Aorta (tissue), 5 donors: ENCODE data around the gene SMPDL3B. TPM values are rescaled to one million over a fixed set of nuclear protein-coding genes. Genes with fewer than 3 reads are reported as not detected.

ENCODE experiments used
- ATAC-seq: fragments of 200-7000 bp; cut with Tn5 transposase; one replicate; pipeline ENCODE4 v1.9.1; 2022; ENCODE audit warnings: moderate library complexity; ENCODE audit not compliant: low FRiP score
- DNase-seq, 2 donors: peaks; one replicate each; pipeline ENCODE4 v3.0.0-alpha.2; 2020
- H3K27ac ChIP-seq, 2 donors: one replicate each; pipeline ENCODE4 v1.5.1; 2013; ENCODE audit warnings: low read length in 2 of 2, mild to moderate bottlenecking in 2 of 2, moderate library complexity in 2 of 2, control low read depth in 1 of 2, inconsistent platforms in 1 of 2, low read depth in 1 of 2
- H3K27me3 ChIP-seq, 2 donors: one replicate each; pipeline ENCODE4 v1.6.1; 2013; ENCODE audit warnings: control low read depth in 1 of 2, low read length in 1 of 2, mild to moderate bottlenecking in 1 of 2, moderate library complexity in 1 of 2; ENCODE audit not compliant: insufficient read depth in 2 of 2, control insufficient read depth in 1 of 2
- H3K36me3 ChIP-seq, 2 donors: one replicate each; pipeline ENCODE4 v1.6.1; 2013; ENCODE audit warnings: control low read depth in 1 of 2, low read length in 1 of 2, mild to moderate bottlenecking in 1 of 2; ENCODE audit not compliant: insufficient read depth in 2 of 2, control insufficient read depth in 1 of 2
- H3K4me1 ChIP-seq, 2 donors: one replicate each; pipeline ENCODE4 v1.6.1; 2013; ENCODE audit warnings: low read length in 2 of 2, control low read depth in 1 of 2, mild to moderate bottlenecking in 1 of 2, moderate library complexity in 1 of 2; ENCODE audit not compliant: insufficient read depth in 2 of 2, control insufficient read depth in 1 of 2
- H3K4me3 ChIP-seq, 2 donors: one replicate each; pipeline ENCODE4 v1.5.1; 2013; ENCODE audit warnings: low read length in 2 of 2, control low read depth in 1 of 2, mild to moderate bottlenecking in 1 of 2
- H3K9me3 ChIP-seq: one replicate; pipeline ENCODE4 v1.6.1; 2013; ENCODE audit warnings: mild to moderate bottlenecking, low read length; ENCODE audit not compliant: control insufficient read depth
- WGBS, 2 donors: extraction: QIAGEN DNeasy Blood & Tissue Kit; methylation state at CpG; one replicate each; pipeline ENCODE4 v1.1.7; 2013; 5-methylcytosine and 5-hydroxymethylcytosine counted together
- intact Hi-C, 2 donors: fragments of 100-400 bp; cut with DNase I; formaldehyde crosslinking; loops; one replicate each; pipeline versions ENCODE4 v1.14.2 to v1.15.0; 2022
- polyA plus RNA-seq, 2 donors: library from polyadenylated mRNA; stranded (reverse); fragments of 200-250 nt; gene quantifications; one replicate each; pipeline ENCODE4 v1.2.3, GENCODE V29; 2013
- total RNA-seq, 2 donors: library from RNA; stranded (reverse); fragmentation: NEBNext Ultra II Directional; extraction: Animal tissue kit (Norgen Biotek cat#: 25700); gene quantifications; one replicate each; pipeline ENCODE4 v1.2.1, GENCODE V29; 2021
- donor health status: healthy with polysubstance abuse.
- donor health status: Bipolar disorder and iron deficiency.
- donor health status: DM: no; HTN: no; CAD: no.
- donor health status: DM: no; HTN: no; CAD: no.
- donor health status: DM: yes; HTN: yes; CAD: no.

Gene SMPDL3B
- total and polyA plus RNA-seq, 4 donors = 0.49 to 3.0 TPM; not detected in 2

DNA sequence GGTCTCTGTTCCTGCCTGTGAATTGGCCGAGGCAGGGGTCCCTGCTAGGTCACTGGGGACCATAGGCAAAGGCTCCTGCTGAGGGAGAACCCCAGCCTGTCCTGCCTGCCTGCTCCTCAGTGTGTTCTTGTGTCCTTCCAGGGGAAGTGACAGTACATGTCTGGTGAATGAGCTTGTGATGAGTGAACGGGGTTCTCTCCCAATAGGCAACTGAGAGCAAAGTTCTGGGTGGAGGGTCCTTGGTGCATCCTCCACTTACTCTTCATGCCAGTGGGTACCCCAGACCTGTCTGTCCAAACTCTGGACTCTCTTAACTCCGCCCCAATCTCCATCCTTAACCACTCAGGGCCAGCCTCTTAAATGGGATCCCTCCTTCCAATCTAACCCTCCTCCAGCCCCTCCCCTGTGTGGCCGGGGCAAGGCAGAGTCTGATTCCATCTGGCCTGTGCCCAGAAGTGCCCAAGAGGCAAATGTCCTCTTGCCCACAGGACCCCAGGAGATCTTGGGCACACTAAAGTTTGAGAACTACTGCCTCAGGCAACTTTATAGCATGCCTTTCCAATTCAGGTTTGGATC is 26.9 kb downstream of the SMPDL3B start:
- Histone ChIP-seq H3K27me3 (no peaks in the 10 kb centered on the region), H3K36me3 (peaks cover 0 to 5% of the 10 kb centered on the region in 2 donors), H3K4me3 (no peak overlapping the region), H3K4me1 (no peaks in the 10 kb centered on the region), H3K9me3 (no peaks in the 10 kb centered on the region), H3K27ac (no peak overlapping the region)
- intact Hi-C loops = no loop called here
- ATAC-seq (no peak), DNase-seq (no peak)
- 49 to 51% methylated on average over 4 of the region's 4 CpGs for WGBS, 2 donors

DNA sequence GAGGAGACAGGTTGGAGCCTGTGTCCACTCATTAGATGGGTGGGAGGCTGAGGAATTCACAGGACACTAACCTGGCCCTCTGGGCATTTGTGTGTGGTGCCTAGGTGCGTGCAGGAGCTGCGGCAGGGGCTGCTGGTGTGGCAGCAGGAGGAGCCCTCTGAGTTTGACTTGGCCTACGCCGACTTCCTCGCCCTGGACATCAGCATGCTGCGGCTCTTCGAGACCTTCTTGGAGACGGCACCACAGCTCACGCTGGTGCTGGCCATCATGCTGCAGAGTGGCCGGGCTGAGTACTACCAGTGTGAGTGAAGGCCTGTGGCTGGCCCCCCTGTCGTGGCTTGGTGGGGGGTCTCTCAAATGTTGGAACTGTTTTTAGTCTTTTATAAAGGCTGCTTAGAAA is 28.6 kb downstream of the SMPDL3B start:
- no peaks in the 10 kb centered on the region for H3K4me1 ChIP-seq
- H3K27ac ChIP-seq = no peak overlapping the region
- DNase-seq (no peak), ATAC-seq (no peak)
- H3K9me3 ChIP-seq = no peaks in the 10 kb centered on the region
- H3K4me3 ChIP-seq = no peak overlapping the region
- 91 to 95% methylated on average over 11 of the region's 11 CpGs for WGBS, 2 donors
- peaks cover 0 to 5% of the 10 kb centered on the region in 2 donors for H3K36me3 ChIP-seq
- no peaks in the 10 kb centered on the region for H3K27me3 ChIP-seq
- intact Hi-C loops = no loop called here

DNA sequence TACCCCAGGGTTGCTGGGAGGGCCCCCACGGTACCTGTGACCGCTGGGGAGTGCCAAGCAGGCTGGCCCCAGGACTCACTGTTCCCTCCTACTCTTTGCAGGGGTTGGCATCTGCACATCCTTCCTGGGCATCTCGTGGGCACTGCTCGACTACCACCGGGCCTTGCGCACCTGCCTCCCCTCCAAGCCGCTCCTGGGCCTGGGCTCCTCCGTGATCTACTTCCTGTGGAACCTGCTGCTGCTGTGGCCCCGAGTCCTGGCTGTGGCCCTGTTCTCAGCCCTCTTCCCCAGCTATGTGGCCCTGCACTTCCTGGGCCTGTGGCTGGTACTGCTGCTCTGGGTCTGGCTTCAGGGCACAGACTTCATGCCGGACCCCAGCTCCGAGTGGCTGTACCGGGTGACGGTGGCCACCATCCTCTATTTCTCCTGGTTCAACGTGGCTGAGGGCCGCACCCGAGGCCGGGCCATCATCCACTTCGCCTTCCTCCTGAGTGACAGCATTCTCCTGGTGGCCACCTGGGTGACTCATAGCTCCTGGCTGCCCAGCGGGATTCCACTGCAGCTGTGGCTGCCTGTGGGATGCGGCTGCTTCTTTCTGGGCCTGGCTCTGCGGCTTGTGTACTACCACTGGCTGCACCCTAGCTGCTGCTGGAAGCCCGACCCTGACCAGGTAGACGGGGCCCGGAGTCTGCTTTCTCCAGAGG is 31.8 kb downstream of the SMPDL3B start:
- Histone ChIP-seq H3K27ac (no peak overlapping the region), H3K27me3 (no peaks in the 10 kb centered on the region), H3K4me3 (no peak overlapping the region), H3K9me3 (no peaks in the 10 kb centered on the region), H3K36me3 (peaks cover 0 to 5% of the 10 kb centered on the region in 2 donors), H3K4me1 (no peaks in the 10 kb centered on the region)
- intact Hi-C loops = no loop called here
- ATAC-seq (no peak), DNase-seq (no peak)
- 91 to 92% methylated on average over 24 of the region's 24 CpGs for WGBS, 2 donors

DNA sequence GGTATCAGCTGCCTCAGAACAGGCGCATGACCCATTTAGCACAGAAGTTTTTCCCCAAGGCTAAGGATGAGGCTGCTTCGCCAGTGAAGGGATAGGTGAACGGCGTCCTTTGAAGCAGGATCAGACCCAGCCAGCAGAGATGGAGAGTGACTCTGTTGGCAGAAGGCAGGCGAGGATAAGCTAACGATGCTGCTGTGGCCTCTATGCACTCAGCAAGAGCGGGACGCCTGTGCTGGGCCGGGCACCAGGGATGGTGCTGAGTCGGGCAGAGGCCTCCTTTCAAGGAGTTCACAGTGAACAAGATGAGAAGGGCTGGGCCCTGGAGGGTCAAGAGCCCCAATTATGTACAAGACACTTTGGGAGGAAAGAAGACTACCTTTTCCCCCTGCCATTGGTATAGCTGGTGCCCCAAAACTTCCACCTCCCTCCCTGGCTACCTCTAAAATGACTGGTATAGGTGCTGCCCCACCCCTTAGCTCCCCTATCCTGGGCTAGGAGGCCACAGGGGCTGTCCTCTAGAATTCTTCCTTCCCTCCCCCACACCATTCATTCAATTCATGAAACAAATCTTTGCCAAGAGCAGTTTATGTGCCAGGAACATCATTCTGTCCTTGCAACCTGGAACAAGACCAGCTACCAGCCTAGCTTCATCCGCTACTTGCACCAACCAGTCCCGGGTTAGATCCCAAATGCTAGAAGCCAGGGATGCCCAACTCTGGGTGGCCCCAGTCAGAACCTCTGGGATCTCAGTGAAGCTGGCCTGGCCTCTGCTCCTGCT is 32.5 kb downstream of the SMPDL3B start:
- Histone ChIP-seq H3K27ac (no peak overlapping the region), H3K4me1 (no peaks in the 10 kb centered on the region), H3K9me3 (no peaks in the 10 kb centered on the region), H3K36me3 (peaks cover 0 to 5% of the 10 kb centered on the region in 2 donors), H3K27me3 (no peaks in the 10 kb centered on the region), H3K4me3 (no peak overlapping the region)
- DNase-seq = no peak
- no peak for ATAC-seq
- 88 to 90% methylated on average over 12 of the region's 12 CpGs for WGBS, 2 donors
- intact Hi-C loops = no loop called here

DNA sequence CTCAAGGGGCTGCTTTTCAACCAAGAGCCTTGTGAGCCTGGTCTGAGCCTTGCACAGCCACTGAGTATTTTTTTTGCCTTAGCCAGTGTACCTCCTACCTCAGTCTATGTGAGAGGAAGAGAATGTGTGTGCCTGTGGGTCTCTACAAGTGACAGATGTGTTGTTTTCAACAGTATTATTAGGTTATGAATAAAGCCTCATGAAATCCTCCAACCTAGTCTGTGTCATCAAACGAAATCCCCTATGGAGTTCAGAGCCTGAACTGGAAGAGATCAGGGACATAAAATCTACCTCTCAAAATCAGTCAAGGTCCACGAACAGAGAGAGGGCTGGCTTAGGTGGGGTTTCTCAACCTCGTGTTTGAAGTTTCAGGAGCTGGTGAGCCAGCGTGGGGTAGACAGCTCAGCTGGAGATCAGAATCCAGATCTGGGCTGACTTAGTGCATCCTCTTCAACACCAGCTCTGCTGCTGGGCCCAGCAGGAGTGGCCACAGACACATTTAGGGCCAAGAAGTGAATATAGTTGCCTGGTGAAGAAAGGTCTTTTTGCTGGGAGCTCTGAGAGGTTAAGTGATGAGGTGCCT is 33.2 kb downstream of the SMPDL3B start:
- 81 to 85% methylated on average over 4 of the region's 4 CpGs for WGBS, 2 donors
- H3K36me3 ChIP-seq = peaks cover 0 to 5% of the 10 kb centered on the region in 2 donors
- H3K4me1 ChIP-seq = no peaks in the 10 kb centered on the region
- no peak overlapping the region for H3K4me3 ChIP-seq
- H3K27me3 ChIP-seq = no peaks in the 10 kb centered on the region
- ATAC-seq = no peak
- intact Hi-C loops = no loop called here
- DNase-seq = no peak
- H3K27ac ChIP-seq = no peak overlapping the region
- no peaks in the 10 kb centered on the region for H3K9me3 ChIP-seq

DNA sequence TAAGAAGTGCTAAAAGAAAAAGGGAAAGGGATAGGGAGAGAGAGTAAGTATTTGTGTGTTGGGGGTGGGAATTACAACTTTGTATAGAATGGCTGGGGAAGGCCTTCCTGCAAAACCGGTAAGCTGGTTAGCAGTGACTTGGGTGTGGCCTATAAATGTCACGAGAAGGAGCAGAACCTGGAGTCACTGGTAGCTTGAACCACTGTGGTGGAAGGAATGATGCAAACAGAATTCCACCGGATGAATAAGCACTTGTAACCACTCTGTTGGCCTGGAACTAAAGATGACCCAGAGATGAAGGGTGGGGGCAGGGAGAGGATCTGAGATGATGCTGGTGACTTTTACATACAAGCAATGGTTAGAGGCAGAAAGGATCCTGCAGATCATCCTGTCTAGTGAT is 33.9 kb downstream of the SMPDL3B start:
- Histone ChIP-seq H3K9me3 (no peaks in the 10 kb centered on the region), H3K4me1 (no peaks in the 10 kb centered on the region), H3K4me3 (no peak overlapping the region), H3K27ac (no peak overlapping the region), H3K36me3 (peaks cover 0 to 5% of the 10 kb centered on the region in 2 donors), H3K27me3 (no peaks in the 10 kb centered on the region)
- 55 to 68% methylated on average over 3 of the region's 3 CpGs for WGBS, 2 donors
- intact Hi-C loops = no loop called here
- DNase-seq (no peak), ATAC-seq (no peak)

DNA sequence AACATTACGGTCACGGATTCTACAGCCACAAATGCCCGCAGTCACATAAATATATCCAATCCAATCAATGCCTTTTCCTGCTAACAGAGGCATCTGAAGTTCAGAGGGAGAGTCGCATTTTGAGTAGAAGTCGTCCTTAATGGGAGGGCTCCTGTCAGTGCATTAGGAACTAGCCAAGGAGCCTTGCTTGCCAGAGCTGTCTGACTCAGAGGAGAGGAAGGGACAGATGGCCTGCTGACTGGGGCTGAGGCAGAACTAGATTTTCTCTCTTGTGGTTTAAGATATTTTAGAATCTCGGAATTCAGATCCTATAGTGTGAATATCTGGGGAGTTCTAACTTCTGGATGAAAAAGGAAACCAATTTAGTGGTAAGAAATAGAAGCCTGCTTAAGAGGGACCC is 35.6 kb downstream of the SMPDL3B start:
- peak in 1 of 2 donors; percentile 73 for DNase-seq
- Histone ChIP-seq H3K27ac (no peak overlapping the region), H3K9me3 (no peaks in the 10 kb centered on the region), H3K36me3 (peaks cover 2 to 8% of the 10 kb centered on the region in 2 donors), H3K4me3 (no peak overlapping the region), H3K27me3 (no peaks in the 10 kb centered on the region), H3K4me1 (no peaks in the 10 kb centered on the region)
- intact Hi-C loops = no loop called here
- ATAC-seq = peak; percentile 67
- 57 to 63% methylated on average over 6 of the region's 6 CpGs for WGBS, 2 donors

DNA sequence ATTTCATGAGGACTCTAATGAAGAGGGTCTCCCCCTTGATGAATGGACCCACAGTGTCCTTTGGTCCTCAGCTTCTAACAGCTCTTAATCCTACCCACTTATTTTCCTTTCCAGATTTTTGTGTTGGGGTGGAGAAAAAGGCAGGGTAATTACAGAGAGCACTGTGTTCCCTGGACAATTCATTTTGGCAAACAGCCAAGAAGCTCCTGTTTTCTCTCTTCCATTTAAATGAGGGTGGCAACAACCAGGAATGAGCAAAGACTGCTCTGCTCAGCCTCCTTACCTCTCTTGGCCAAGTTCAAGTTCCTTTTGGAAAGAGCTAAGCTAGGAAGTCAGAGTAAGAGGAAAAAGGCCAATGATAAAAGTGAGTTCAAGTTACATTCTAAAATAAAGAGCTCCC is 36.9 kb downstream of the SMPDL3B start:
- intact Hi-C loops = no loop called here
- ATAC-seq (no peak), DNase-seq (no peak)
- H3K9me3 ChIP-seq = no peaks in the 10 kb centered on the region
- no peaks in the 10 kb centered on the region for H3K4me1 ChIP-seq
- H3K27ac ChIP-seq = no peak overlapping the region
- no peaks in the 10 kb centered on the region for H3K27me3 ChIP-seq
- H3K36me3 ChIP-seq = peaks cover 2 to 4% of the 10 kb centered on the region in 2 donors
- H3K4me3 ChIP-seq = no peak overlapping the region
